ENCODE measurements around the gene PTHLH.

The PTHLH gene

GRCh38 chr12:27960821-27961220 lies 11.7 kb downstream of the PTHLH start:
- no peak for TF ChIP-seq CTCF (conservative IDR thresholded peaks at IDR 0.05)
- no peak overlapping the region for H3K27ac ChIP-seq

- no peak for TF ChIP-seq CTCF (conservative IDR thresholded peaks at IDR 0.05)
- H3K27ac ChIP-seq: no peak overlapping the region
These were observed 13.9 kb downstream of the PTHLH start for GRCh38 chr12:27958675-27959074.

GRCh38 chr12:27957366-27957765 lies 15.2 kb downstream of the PTHLH start:
- TF ChIP-seq CTCF (conservative IDR thresholded peaks at IDR 0.05): no peak
- H3K27ac ChIP-seq: no peak overlapping the region

- no peak overlapping the region for H3K27ac ChIP-seq
- no peak for TF ChIP-seq CTCF (conservative IDR thresholded peaks at IDR 0.05)
These were observed 18.7 kb downstream of the PTHLH start for GRCh38 chr12:27953817-27954216.

GRCh38 chr12:27953348-27953747 lies 19.2 kb downstream of the PTHLH start:
- no peak overlapping the region for H3K27ac ChIP-seq
- no peak for TF ChIP-seq CTCF (conservative IDR thresholded peaks at IDR 0.05)

GRCh38 chr12:27952510-27952909 lies 20.0 kb downstream of the PTHLH start:
- no peak overlapping the region for H3K27ac ChIP-seq
- TF ChIP-seq CTCF (conservative IDR thresholded peaks at IDR 0.05): no peak

GRCh38 chr12:27951898-27952297 lies 20.6 kb downstream of the PTHLH start:
- no peak for TF ChIP-seq CTCF (conservative IDR thresholded peaks at IDR 0.05)
- no peak overlapping the region for H3K27ac ChIP-seq

GRCh38 chr12:27946421-27946820 lies 26.1 kb downstream of the PTHLH start:
- TF ChIP-seq CTCF (conservative IDR thresholded peaks at IDR 0.05): no peak
- no peak overlapping the region for H3K27ac ChIP-seq

Data from VCaP (cell line).